Spleen (tissue), 7 donors: Measurements from ENCODE around the gene CELA2B.

Experiments
- CTCF ChIP-seq, 11 experiments: fragments of 200-600 bp in 7 of 11; fragments of 450-650 bp in 4 of 11; sonication (generic) in 4 of 11; IDR thresholded peaks in 8 of 11; conservative IDR thresholded peaks in 3 of 11; 1 replicate in 7 of 11; 2 replicates in 4 of 11; pipeline versions ENCODE4 v1.4.0 to v1.8.0; 2016 to 2021; ENCODE audit warnings: antibody characterized with exemption in 11 of 11, inconsistent platforms in 4 of 11, mild to moderate bottlenecking in 1 of 11
- POLR2A ChIP-seq, 3 donors: fragments of 450-650 bp; IDR thresholded peaks; one replicate each; pipeline ENCODE4 v1.5.1; 2017; ENCODE audit warnings: antibody characterized with exemption in 3 of 3, mild to moderate bottlenecking in 1 of 3
- POLR2AphosphoS5 ChIP-seq, 3 donors: sonication (generic); formaldehyde crosslinking; IDR thresholded peaks; one replicate each; pipeline ENCODE4 v1.5.1; 2017; ENCODE audit warnings: antibody characterized with exemption in 3 of 3
- donor health status: DM: no; HTN: no; CAD: no; lungs with moderate emphysema.
- donor health status: DM: no; HTN: no; CAD: no.
- donor health status: DM: no; HTN: no; CAD: no.

- TF ChIP-seq POLR2A (IDR thresholded peaks at IDR 0.05) (no peak), CTCF (IDR thresholded peaks at IDR 0.05 in 8 of 11, conservative IDR thresholded peaks at IDR 0.05 in 3 of 11) (no peak), POLR2AphosphoS5 (IDR thresholded peaks at IDR 0.05) (no peak)
Measured at GRCh38 chr1:15455522-15455921, 20.4 kb upstream of the CELA2B start.
